RWPE2 (cell line): Measurements from ENCODE around the gene PLEKHF1.
"Not testable (repeated sequence)": the region's sequence is repeated elsewhere in the genome, so short reads cannot be mapped to it uniquely, and the experiment has no call there.

Experiments used
- ATAC-seq: fragments of 200-7000 bp; cut with Tn5 transposase; 3 replicates; pipeline ENCODE4 v1.9.1; 2021; ENCODE audit warnings: low read depth
- DNase-seq: peaks from one replicate; pipeline ENCODE4 v3.0.0-alpha.2; 2020; ENCODE audit warnings: low spot score
- H3K27ac ChIP-seq: fragments of 450-650 bp; 2 replicates; pipeline ENCODE4 v1.5.1; 2017; ENCODE audit warnings: mild to moderate bottlenecking; ENCODE audit not compliant: poor library complexity, severe bottlenecking
- H3K27me3 ChIP-seq: fragments of 250-450 bp; sonication (Bioruptor Pico); 2 replicates; pipeline ENCODE4 v1.5.1; 2021; ENCODE audit warnings: mild to moderate bottlenecking, moderate library complexity; ENCODE audit not compliant: insufficient read depth, poor library complexity, severe bottlenecking
- H3K36me3 ChIP-seq: fragments of 250-450 bp; sonication (Bioruptor Pico); 2 replicates; pipeline ENCODE4 v1.5.1; 2020; ENCODE audit warnings: low read depth, mild to moderate bottlenecking, moderate library complexity
- H3K4me1 ChIP-seq: fragments of 250-450 bp; sonication (Bioruptor Pico); 2 replicates; pipeline ENCODE4 v1.5.1; 2021; ENCODE audit warnings: mild to moderate bottlenecking, moderate library complexity; ENCODE audit not compliant: insufficient read depth, poor library complexity, severe bottlenecking
- H3K4me3 ChIP-seq: fragments of 250-450 bp; sonication (Bioruptor Pico); 2 replicates; pipeline ENCODE4 v1.5.1; 2021; ENCODE audit warnings: mild to moderate bottlenecking, moderate library complexity; ENCODE audit not compliant: severe bottlenecking
- H3K9me3 ChIP-seq: fragments of 250-450 bp; sonication (Bioruptor Pico); 2 replicates; pipeline ENCODE4 v1.5.1; 2021; ENCODE audit warnings: mild to moderate bottlenecking, moderate library complexity; ENCODE audit not compliant: severe bottlenecking
- CTCF ChIP-seq: fragments of 450-650 bp; IDR thresholded peaks from one replicate; pipeline ENCODE4 v1.5.1; 2017; ENCODE audit warnings: mild to moderate bottlenecking, moderate library complexity; ENCODE audit not compliant: poor library complexity, severe bottlenecking

PLEKHF1 gene

GRCh38 chr19:29704562-29705558 lies 39.6 kb downstream of the PLEKHF1 start:
- H3K27me3 ChIP-seq: no peaks in the 10 kb centered on the region
- H3K36me3 ChIP-seq: no peaks in the 10 kb centered on the region; the same call in 1 of the 2 replicates
- no peak overlapping the region for H3K4me3 ChIP-seq
- ATAC-seq: no peak
- no peaks in the 10 kb centered on the region for H3K4me1 ChIP-seq
- DNase-seq: no peak
- no peak for TF ChIP-seq CTCF
- no peak overlapping the region for H3K27ac ChIP-seq
- no peaks in the 10 kb centered on the region for H3K9me3 ChIP-seq

GRCh38 chr19:29705706-29706105 lies 40.4 kb downstream of the PLEKHF1 start:
- Histone ChIP-seq H3K4me1 (no peaks in the 10 kb centered on the region), H3K9me3 (no peaks in the 10 kb centered on the region), H3K27me3 (no peaks in the 10 kb centered on the region), H3K4me3 (no peak overlapping the region), H3K27ac (no peak overlapping the region), H3K36me3 (no peaks in the 10 kb centered on the region; the same call in 1 of the 2 replicates)
- DNase-seq (no peak), ATAC-seq (no peak)
- TF ChIP-seq CTCF: no peak

- Histone ChIP-seq H3K27ac (no peak overlapping the region), H3K27me3 (no peaks in the 10 kb centered on the region), H3K9me3 (no peaks in the 10 kb centered on the region), H3K4me1 (no peaks in the 10 kb centered on the region), H3K36me3 (no peaks in the 10 kb centered on the region; the same call in 1 of the 2 replicates), H3K4me3 (no peak overlapping the region)
- ATAC-seq (no peak), DNase-seq (no peak)
- no peak for TF ChIP-seq CTCF
Measured at GRCh38 chr19:29706635-29707034, 41.4 kb downstream of the PLEKHF1 start.

- TF ChIP-seq CTCF: no peak
- ATAC-seq (no peak), DNase-seq (no peak)
Measured at GRCh38 chr19:29708554-29709439, 43.5 kb downstream of the PLEKHF1 start.

GRCh38 chr19:29709440-29709798 lies 44.2 kb downstream of the PLEKHF1 start:
- not testable (repeated sequence) for DNase-seq, H3K27me3 ChIP-seq, H3K4me3 ChIP-seq, ATAC-seq, H3K36me3 ChIP-seq, H3K27ac ChIP-seq, H3K4me1 ChIP-seq, H3K9me3 ChIP-seq

More at GRCh38 chr19:29708554-29709439, 43.5 kb downstream of the PLEKHF1 start:
- no peaks in the 10 kb centered on the region for H3K9me3 ChIP-seq
- H3K27me3 ChIP-seq: no peaks in the 10 kb centered on the region
- no peaks in the 10 kb centered on the region for H3K4me1 ChIP-seq
- H3K27ac ChIP-seq: no peak overlapping the region
- H3K4me3 ChIP-seq: no peak overlapping the region
- H3K36me3 ChIP-seq: no peaks in the 10 kb centered on the region; the same call in 1 of the 2 replicates
